ENCODE results near the gene EIF3CL.
"Not testable (repeated sequence)": the region's sequence is repeated elsewhere in the genome, so short reads cannot be mapped to it uniquely, and the experiment has no call there.

Gene EIF3CL

DNA sequence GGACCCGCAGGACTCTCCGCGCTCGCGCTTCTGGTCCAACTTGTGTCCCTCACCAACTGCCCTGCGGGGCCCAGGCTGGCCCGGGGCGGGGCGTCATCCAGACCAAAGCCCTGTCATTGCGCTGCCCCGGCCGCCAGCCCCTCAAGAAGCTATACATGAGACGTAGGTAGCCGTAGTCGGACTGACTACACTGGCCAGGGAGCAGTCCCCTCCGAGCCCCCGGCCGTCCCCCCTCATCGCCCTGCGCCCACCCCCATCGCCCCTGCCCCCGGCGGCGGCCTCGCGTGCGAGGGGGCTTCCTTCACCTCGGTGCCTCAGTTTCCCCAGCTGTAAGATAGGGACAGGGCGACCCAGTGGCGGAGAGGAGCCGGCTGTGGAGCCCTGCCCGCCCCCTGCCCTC lies 35.7 kb downstream of the EIF3CL start:
- DNase-seq (ENCODE audit: low read depth in 1 of 2, low spot score in 1 of 2); in situ Hi-C loops (cut with HindIII; ENCODE audit: low pct_unique_long_range_greater_than_20kb, low sequenced_read_pairs): not testable (repeated sequence)

DNA sequence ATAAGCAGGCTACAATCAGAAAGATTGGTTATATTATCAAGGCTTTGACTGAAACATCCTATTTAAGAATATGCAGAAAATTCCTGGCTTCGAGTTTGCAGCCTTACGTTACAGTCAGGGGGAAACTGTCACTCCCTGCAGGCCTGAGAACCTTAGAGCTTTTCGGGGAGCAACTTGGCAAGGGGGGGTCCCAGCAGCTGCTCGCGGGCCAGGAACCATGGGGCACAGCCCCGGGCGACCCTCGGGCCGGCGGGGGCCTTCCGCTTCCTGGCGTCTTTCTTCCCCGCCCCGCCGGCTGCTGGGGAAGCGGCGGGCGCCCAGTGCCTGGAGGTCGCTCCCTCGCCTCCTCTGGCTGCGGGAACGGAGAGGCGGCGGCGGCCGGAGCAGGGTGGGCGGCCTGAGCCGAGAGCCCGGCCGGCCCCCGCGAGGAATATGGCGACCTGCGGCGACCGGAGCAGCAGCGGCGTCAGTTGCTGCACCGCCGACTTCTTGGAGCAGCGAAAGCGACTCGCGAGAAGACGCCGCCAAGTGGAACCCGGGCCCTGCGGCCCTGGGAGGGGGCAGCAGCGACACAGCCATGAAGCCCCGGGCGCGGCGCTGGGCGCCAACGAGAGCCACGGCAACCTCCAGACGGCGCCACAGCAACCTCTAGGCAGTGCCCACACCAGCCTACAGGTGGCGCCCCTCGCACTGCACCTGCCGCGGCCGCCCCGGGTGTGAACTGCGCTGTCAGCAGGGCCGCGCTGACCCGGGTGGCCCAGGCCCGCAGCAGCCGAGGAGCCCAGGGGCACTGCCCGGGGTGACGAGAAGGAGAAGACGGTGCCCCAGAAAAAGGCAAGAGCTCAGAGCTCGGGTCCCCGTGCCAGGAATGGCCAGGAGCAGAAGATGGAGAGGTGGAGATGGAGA lies 39.1 kb downstream of the EIF3CL start:
- in situ Hi-C loops (cut with HindIII; ENCODE audit: low pct_unique_long_range_greater_than_20kb, low sequenced_read_pairs); DNase-seq (ENCODE audit: low read depth in 1 of 2, low spot score in 1 of 2): not testable (repeated sequence)

- in situ Hi-C loops (cut with HindIII; ENCODE audit: low pct_unique_long_range_greater_than_20kb, low sequenced_read_pairs); DNase-seq (ENCODE audit: low read depth in 1 of 2, low spot score in 1 of 2): not testable (repeated sequence)
Observed at GRCh38 chr16:28363408-28363807, 40.2 kb downstream of the EIF3CL start, which contains the start of gene NPIPB6. Gene NPIPB6 (minus strand): TSS chr16:28363508. CDS start chr16:28362822, 686 bp downstream.

GRCh38 chr16:28362600-28362999 lies 41.0 kb downstream of the EIF3CL start:
- in situ Hi-C loops (cut with HindIII; ENCODE audit: low pct_unique_long_range_greater_than_20kb, low sequenced_read_pairs); DNase-seq (ENCODE audit: low read depth in 1 of 2, low spot score in 1 of 2): not testable (repeated sequence)

DNA sequence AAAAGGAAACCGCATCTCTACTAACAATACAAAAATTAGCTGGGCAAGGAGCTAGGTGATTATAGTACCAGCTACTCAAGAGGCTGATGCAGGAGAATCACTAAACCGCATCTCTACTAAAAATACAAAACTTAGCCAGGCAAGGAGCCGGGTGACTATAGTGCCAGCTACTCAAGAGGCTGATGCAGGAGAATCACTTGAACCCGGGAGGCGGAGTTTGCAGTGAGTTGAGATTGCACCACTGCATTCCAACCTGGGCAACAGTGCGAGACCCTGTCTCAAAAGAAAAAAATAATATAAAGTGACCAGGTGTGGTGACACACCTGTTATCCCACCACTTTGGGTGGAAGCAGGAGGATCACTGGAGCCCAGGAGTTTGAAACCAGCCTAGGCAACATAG lies 65.4 kb downstream of the EIF3CL start:
- DNase-seq (ENCODE audit: low read depth in 1 of 2, low spot score in 1 of 2); in situ Hi-C loops (cut with HindIII; ENCODE audit: low pct_unique_long_range_greater_than_20kb, low sequenced_read_pairs): not testable (repeated sequence)

- DNase-seq (ENCODE audit: low read depth in 1 of 2, low spot score in 1 of 2); in situ Hi-C loops (cut with HindIII; ENCODE audit: low pct_unique_long_range_greater_than_20kb, low sequenced_read_pairs): not testable (repeated sequence)
Observed at GRCh38 chr16:28336940-28337710, 66.5 kb downstream of the EIF3CL start.

DNA sequence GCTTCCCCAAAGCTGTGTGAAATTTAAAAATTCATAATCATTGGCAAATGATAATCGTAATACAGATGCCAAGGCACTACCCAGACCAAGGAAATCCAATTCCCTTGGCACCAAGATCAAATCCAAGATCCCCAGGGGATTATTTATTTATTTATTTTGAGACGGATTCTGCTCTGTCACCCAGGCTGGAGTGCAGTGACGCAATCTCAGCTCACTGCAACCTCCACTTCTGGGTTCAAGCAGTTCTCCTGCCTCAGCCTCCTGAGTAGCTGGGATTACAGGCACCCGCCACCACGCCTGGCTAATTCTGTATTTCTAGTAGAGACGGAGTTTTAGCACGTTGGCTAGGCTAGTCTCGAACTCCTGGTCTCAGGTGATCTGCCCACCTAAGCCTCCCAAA lies 68.0 kb downstream of the EIF3CL start:
- in situ Hi-C loops (cut with HindIII; ENCODE audit: low pct_unique_long_range_greater_than_20kb, low sequenced_read_pairs); DNase-seq (ENCODE audit: low read depth in 1 of 2, low spot score in 1 of 2): not testable (repeated sequence)

DNA sequence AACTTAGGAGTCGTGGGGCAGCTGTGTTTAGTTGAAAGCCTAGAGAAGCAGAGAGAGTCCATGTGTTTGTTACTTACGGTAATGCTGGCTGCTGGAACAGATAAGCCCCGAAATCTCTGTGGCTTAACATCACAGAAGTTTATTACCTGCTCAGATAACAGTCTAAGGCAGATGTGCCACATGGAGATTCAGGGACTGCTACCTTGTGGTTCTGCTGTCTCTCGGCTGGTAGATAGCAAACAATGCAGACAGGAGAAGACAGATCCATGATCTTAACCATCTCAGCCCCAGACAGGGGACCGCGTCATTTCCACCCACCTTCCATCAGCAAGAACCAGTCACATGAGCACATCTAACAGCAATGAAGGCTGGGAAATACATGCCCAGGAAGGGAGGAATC lies 71.0 kb downstream of the EIF3CL start:
- in situ Hi-C loops (cut with HindIII; ENCODE audit: low pct_unique_long_range_greater_than_20kb, low sequenced_read_pairs); DNase-seq (ENCODE audit: low read depth in 1 of 2, low spot score in 1 of 2): not testable (repeated sequence)

GRCh38 chr16:28330981-28331380 lies 72.7 kb downstream of the EIF3CL start:
- DNase-seq (ENCODE audit: low read depth in 1 of 2, low spot score in 1 of 2); in situ Hi-C loops (cut with HindIII; ENCODE audit: low pct_unique_long_range_greater_than_20kb, low sequenced_read_pairs): not testable (repeated sequence)

GRCh38 chr16:28330232-28330631 lies 73.4 kb downstream of the EIF3CL start:
- DNase-seq (ENCODE audit: low read depth in 1 of 2, low spot score in 1 of 2); in situ Hi-C loops (cut with HindIII; ENCODE audit: low pct_unique_long_range_greater_than_20kb, low sequenced_read_pairs): not testable (repeated sequence)

Data from T47D (cell line).